HepG2 (cell line): ENCODE results near the gene LRRC28. TPM values are rescaled to one million over a fixed set of nuclear protein-coding genes. Genes with fewer than 3 reads are reported as not detected.
A peak's percentile ranks its signal among the peaks of the same experiment; 100 is the strongest.

Experiments used
- ARHGAP35 ChIP-seq: sonication (generic); formaldehyde crosslinking; IDR thresholded peaks from 2 replicates; pipeline ENCODE4 v1.9.0; 2022; ENCODE audit warnings: mild to moderate bottlenecking, inconsistent platforms, moderate library complexity, missing genetic modification reagents, borderline replicate concordance
- GLI4 ChIP-seq: sonication (generic); formaldehyde crosslinking; IDR thresholded peaks from 2 replicates; pipeline ENCODE4 v1.5.1; 2020; ENCODE audit warnings: missing genetic modification reagents, mild to moderate bottlenecking, moderate library complexity, borderline replicate concordance
- HDAC1 ChIP-seq: sonication (generic); formaldehyde crosslinking; IDR thresholded peaks from 2 replicates; pipeline ENCODE4 v1.5.1; 2020; ENCODE audit warnings: mild to moderate bottlenecking, missing genetic modification reagents
- HDAC6 ChIP-seq: fragments of 200-600 bp; sonication (generic); IDR thresholded peaks from 2 replicates; pipeline ENCODE4 v1.7.0; 2017; ENCODE audit warnings: mild to moderate bottlenecking, antibody characterized with exemption, low read length, low read depth
- ISL2 ChIP-seq: sonication (generic); formaldehyde crosslinking; IDR thresholded peaks from 2 replicates; pipeline ENCODE4 v1.5.0; 2020; ENCODE audit warnings: missing genetic modification reagents
- KLF16 ChIP-seq, 2 experiments: sonication (generic) in 1 of 2; formaldehyde crosslinking in 1 of 2; IDR thresholded peaks; 2 replicates each; pipeline versions ENCODE4 v1.6.1 to v1.8.0; 2016 to 2023; ENCODE audit warnings: missing genetic modification reagents in 2 of 2, missing compliant biosample characterization in 1 of 2
- PHF5A ChIP-seq: IDR thresholded peaks from one replicate; pipeline ENCODE4 v1.6.1; 2018; ENCODE audit warnings: low read depth, missing genetic modification reagents; ENCODE audit not compliant: unreplicated experiment
- POGZ ChIP-seq: sonication (generic); formaldehyde crosslinking; IDR thresholded peaks from 2 replicates; pipeline ENCODE4 v1.4.0; 2020; ENCODE audit warnings: mild to moderate bottlenecking, missing genetic modification reagents
- ZNF569 ChIP-seq: sonication (generic); formaldehyde crosslinking; IDR thresholded peaks from 2 replicates; pipeline ENCODE4 v1.5.0; 2020; ENCODE audit warnings: mild to moderate bottlenecking, missing genetic modification reagents, moderate library complexity, borderline replicate concordance
- ZNF572 ChIP-seq: sonication (generic); formaldehyde crosslinking; IDR thresholded peaks from 2 replicates; pipeline ENCODE4 v1.5.1; 2020; ENCODE audit warnings: mild to moderate bottlenecking, missing genetic modification reagents
- ZSCAN9 ChIP-seq: IDR thresholded peaks from 2 replicates; pipeline ENCODE4 v1.6.1; 2016; ENCODE audit warnings: borderline replicate concordance
- polyA plus RNA-seq, 8 experiments: library from polyadenylated mRNA; depleted of rRNA in 3 of 8; stranded (reverse) in 7 of 8; unstranded in 1 of 8; fragments of >200 nt; fragmentation: Illumina TruSeq in 4 of 8; extraction: Trizol in 4 of 8; gene quantifications; 2 replicates each; pipeline versions ENCODE4 v1.2.1 to v1.2.3, GENCODE V29; 2011 to 2016; ENCODE audit warnings: low read depth in 4 of 8, missing spikeins in 1 of 8, mixed read lengths in 1 of 8; ENCODE audit not compliant: insufficient read depth in 1 of 8
- total RNA-seq, 5 experiments: library from RNA; depleted of rRNA; stranded (reverse); fragments of >200 nt; fragmentation: Illumina TruSeq; extraction: Trizol; gene quantifications; 2 replicates each; pipeline ENCODE4 v1.2.3, GENCODE V29; 2016; ENCODE audit warnings: low read depth in 1 of 5
- TF ChIP-seq, protein P1 (sequence below): sonication (generic); formaldehyde crosslinking; IDR thresholded peaks from 2 replicates; pipeline ENCODE4 v1.8.1; 2022; ENCODE audit warnings: mild to moderate bottlenecking, missing genetic modification reagents
- TF ChIP-seq, protein P2 (sequence below): sonication (generic); formaldehyde crosslinking; IDR thresholded peaks from 2 replicates; pipeline ENCODE4 v1.5.0; 2020; ENCODE audit warnings: missing genetic modification reagents
- TF ChIP-seq, protein P3 (sequence below): sonication (generic); formaldehyde crosslinking; IDR thresholded peaks from 2 replicates; pipeline ENCODE4 v1.8.1; 2023; ENCODE audit warnings: mild to moderate bottlenecking, missing genetic modification reagents
- TF ChIP-seq, protein P4 (sequence below): sonication (generic); formaldehyde crosslinking; IDR thresholded peaks from 2 replicates; pipeline ENCODE4 v1.5.0; 2020; ENCODE audit warnings: mild to moderate bottlenecking, missing genetic modification reagents, borderline replicate concordance

The LRRC28 gene
- total and polyA plus RNA-seq, 2 of the 13 experiments (the other 11 are each of a cell fraction or from before 2014, with no cell fraction given), result 17.5 to 21.3 TPM

DNA sequence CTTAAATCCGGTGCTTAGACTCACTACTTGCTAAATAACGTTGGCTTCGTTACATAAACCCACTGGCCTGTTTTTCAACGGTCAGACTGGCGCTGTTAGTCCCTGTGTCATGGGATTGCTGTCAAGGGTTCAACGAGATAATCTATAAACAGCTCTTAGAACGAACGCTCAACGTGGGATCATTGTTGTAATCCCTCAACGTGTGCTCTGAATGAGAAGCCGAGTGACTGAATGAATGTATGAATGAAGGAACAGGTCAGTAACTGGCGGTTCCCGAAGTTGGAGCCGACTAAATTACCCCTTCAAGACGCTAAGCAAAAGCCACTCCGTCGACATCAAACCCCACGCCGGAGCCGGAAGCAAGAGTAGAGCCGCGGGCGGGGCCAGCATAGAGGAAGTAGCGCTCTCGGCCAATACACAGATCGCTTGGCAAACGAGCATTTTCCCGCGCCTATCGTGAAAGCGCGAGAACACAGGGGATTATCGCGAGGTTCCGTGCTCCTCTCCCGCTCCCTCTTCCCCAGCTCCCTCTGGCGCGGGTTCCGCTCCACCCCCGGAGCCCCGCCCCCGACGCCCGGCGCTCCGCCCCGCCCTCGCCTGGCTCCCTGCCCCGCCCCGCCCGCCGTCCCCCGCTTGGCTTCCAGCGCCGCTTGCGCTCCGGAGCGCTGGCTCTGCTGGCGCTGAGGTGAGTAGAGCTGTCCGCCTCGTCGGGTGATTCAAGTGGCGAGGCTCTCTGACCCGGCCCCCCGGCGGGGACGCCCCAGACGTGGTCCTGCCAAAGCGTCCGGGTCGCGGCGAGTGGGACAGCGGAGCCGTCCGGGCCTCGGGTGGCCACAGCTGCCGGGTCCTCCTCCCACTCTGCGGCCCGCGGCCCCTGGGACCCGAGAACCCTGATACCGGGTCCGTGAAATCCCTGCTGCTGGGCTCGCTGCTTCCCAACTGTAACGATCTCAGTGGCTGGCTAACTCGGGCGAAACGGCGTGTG, at the start of gene LRRC28 (continued):
- TF ChIP-seq ARHGAP35 (CRISPR knock-in tag) (0 out of 2 replicates have a peak, but pooled peaks have one; percentile 17), POGZ (peak; percentile 53), HDAC6 (no peak), GLI4 (CRISPR knock-in tag) (peak; percentile 43; the same call in 1 of the 2 replicates), ZNF569 (CRISPR knock-in tag) (no peak), ISL2 (CRISPR knock-in tag) (no peak), ZSCAN9 (CRISPR knock-in tag) (peak; percentile 56; the same call in 1 of the 2 replicates), KLF16 (CRISPR knock-in tag; IDR thresholded peaks at IDR 0.05) (peak in 1 of 2 experiments; percentile 65; a peak in 2 of 4 replicates), PHF5A (peak; percentile 10), HDAC1 (CRISPR knock-in tag) (peak; percentile 24), ZNF572 (CRISPR knock-in tag) (peak; percentile 87; the same call in 1 of the 2 replicates)
- TF ChIP-seq, protein P1, sequence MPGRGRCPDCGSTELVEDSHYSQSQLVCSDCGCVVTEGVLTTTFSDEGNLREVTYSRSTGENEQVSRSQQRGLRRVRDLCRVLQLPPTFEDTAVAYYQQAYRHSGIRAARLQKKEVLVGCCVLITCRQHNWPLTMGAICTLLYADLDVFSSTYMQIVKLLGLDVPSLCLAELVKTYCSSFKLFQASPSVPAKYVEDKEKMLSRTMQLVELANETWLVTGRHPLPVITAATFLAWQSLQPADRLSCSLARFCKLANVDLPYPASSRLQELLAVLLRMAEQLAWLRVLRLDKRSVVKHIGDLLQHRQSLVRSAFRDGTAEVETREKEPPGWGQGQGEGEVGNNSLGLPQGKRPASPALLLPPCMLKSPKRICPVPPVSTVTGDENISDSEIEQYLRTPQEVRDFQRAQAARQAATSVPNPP (CRISPR knock-in tag), result 0 out of 2 replicates have a peak, but pooled peaks have one; percentile 41
- TF ChIP-seq, protein P2, sequence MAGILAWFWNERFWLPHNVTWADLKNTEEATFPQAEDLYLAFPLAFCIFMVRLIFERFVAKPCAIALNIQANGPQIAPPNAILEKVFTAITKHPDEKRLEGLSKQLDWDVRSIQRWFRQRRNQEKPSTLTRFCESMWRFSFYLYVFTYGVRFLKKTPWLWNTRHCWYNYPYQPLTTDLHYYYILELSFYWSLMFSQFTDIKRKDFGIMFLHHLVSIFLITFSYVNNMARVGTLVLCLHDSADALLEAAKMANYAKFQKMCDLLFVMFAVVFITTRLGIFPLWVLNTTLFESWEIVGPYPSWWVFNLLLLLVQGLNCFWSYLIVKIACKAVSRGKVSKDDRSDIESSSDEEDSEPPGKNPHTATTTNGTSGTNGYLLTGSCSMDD, result no peak
- TF ChIP-seq, protein P3, sequence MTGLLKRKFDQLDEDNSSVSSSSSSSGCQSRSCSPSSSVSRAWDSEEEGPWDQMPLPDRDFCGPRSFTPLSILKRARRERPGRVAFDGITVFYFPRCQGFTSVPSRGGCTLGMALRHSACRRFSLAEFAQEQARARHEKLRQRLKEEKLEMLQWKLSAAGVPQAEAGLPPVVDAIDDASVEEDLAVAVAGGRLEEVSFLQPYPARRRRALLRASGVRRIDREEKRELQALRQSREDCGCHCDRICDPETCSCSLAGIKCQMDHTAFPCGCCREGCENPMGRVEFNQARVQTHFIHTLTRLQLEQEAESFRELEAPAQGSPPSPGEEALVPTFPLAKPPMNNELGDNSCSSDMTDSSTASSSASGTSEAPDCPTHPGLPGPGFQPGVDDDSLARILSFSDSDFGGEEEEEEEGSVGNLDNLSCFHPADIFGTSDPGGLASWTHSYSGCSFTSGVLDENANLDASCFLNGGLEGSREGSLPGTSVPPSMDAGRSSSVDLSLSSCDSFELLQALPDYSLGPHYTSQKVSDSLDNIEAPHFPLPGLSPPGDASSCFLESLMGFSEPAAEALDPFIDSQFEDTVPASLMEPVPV (CRISPR knock-in tag), result peak; percentile 91
- TF ChIP-seq, protein P4, sequence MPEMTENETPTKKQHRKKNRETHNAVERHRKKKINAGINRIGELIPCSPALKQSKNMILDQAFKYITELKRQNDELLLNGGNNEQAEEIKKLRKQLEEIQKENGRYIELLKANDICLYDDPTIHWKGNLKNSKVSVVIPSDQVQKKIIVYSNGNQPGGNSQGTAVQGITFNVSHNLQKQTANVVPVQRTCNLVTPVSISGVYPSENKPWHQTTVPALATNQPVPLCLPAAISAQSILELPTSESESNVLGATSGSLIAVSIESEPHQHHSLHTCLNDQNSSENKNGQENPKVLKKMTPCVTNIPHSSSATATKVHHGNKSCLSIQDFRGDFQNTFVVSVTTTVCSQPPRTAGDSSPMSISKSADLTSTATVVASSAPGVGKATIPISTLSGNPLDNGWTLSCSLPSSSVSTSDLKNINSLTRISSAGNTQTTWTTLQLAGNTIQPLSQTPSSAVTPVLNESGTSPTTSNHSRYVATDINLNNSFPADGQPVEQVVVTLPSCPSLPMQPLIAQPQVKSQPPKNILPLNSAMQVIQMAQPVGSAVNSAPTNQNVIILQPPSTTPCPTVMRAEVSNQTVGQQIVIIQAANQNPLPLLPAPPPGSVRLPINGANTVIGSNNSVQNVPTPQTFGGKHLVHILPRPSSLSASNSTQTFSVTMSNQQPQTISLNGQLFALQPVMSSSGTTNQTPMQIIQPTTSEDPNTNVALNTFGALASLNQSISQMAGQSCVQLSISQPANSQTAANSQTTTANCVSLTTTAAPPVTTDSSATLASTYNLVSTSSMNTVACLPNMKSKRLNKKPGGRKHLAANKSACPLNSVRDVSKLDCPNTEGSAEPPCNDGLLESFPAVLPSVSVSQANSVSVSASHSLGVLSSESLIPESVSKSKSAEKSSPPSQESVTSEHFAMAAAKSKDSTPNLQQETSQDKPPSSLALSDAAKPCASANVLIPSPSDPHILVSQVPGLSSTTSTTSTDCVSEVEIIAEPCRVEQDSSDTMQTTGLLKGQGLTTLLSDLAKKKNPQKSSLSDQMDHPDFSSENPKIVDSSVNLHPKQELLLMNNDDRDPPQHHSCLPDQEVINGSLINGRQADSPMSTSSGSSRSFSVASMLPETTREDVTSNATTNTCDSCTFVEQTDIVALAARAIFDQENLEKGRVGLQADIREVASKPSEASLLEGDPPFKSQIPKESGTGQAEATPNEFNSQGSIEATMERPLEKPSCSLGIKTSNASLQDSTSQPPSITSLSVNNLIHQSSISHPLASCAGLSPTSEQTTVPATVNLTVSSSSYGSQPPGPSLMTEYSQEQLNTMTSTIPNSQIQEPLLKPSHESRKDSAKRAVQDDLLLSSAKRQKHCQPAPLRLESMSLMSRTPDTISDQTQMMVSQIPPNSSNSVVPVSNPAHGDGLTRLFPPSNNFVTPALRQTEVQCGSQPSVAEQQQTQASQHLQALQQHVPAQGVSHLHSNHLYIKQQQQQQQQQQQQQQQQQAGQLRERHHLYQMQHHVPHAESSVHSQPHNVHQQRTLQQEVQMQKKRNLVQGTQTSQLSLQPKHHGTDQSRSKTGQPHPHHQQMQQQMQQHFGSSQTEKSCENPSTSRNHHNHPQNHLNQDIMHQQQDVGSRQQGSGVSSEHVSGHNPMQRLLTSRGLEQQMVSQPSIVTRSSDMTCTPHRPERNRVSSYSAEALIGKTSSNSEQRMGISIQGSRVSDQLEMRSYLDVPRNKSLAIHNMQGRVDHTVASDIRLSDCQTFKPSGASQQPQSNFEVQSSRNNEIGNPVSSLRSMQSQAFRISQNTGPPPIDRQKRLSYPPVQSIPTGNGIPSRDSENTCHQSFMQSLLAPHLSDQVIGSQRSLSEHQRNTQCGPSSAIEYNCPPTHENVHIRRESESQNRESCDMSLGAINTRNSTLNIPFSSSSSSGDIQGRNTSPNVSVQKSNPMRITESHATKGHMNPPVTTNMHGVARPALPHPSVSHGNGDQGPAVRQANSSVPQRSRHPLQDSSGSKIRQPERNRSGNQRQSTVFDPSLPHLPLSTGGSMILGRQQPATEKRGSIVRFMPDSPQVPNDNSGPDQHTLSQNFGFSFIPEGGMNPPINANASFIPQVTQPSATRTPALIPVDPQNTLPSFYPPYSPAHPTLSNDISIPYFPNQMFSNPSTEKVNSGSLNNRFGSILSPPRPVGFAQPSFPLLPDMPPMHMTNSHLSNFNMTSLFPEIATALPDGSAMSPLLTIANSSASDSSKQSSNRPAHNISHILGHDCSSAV (CRISPR knock-in tag), result no peak
